22Rv1 (cell line): ENCODE measurements around the gene NKAPL.

Experiments used
- CTCF ChIP-seq: fragments of 450-650 bp; IDR thresholded peaks from 2 replicates; pipeline ENCODE4 v1.5.1; 2017; ENCODE audit warnings: mild to moderate bottlenecking
- ZFX ChIP-seq: fragments of 450-650 bp; IDR thresholded peaks from 2 replicates; pipeline ENCODE4 v1.6.1; 2017; ENCODE audit warnings: antibody characterized with exemption, borderline replicate concordance

DNA sequence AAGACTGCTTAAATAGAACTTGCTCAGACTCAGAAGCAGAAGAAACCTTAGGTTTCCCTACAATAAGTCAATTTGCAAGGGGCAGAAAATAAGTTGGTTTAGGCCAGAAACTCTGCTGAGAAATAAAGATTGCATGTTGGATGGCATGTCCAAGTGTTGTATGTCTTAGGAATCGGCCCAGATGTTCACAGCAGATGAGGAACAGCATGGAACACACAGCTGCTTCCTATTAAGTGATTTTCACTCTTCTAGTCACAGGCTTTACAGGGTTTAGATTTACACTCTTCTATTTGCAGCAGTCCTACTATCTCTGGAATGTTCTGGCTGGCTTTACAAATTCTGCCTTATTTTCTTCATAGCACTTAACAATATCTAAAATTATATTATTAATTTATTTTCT is 10.2 kb upstream of the NKAPL start:
- no peak for TF ChIP-seq CTCF
- TF ChIP-seq ZFX, result no peak
